Nephron (organoid): Measurements from ENCODE around the gene CNDP1.

Source experiments
- H3K27ac Mint-ChIP-seq, 3 experiments: 2 replicates each; pipeline ENCODE4 v1.8.0; 2020; ENCODE audit warnings: mixed read lengths in 3 of 3, mild to moderate bottlenecking in 2 of 3, moderate library complexity in 1 of 3
- H3K27me3 Mint-ChIP-seq: 2 replicates; pipeline ENCODE4 v1.8.0; 2021; ENCODE audit warnings: low read depth, mild to moderate bottlenecking, moderate library complexity, mixed read lengths
- H3K36me3 Mint-ChIP-seq: 2 replicates; pipeline ENCODE4 v1.8.0; 2020; ENCODE audit warnings: low read depth, mixed read lengths
- H3K4me1 Mint-ChIP-seq: 2 replicates; pipeline ENCODE4 v1.8.0; 2020; ENCODE audit warnings: mixed read lengths
- H3K4me3 Mint-ChIP-seq, 3 experiments: 2 replicates each; pipeline ENCODE4 v1.8.0; 2020; ENCODE audit warnings: mild to moderate bottlenecking in 3 of 3, mixed read lengths in 3 of 3, moderate library complexity in 2 of 3
- H3K9me3 Mint-ChIP-seq: 2 replicates; pipeline ENCODE4 v1.8.0; 2020; ENCODE audit warnings: mixed read lengths
- TF ChIP-seq, protein P1 (sequence below), 3 experiments: fragments of 200-600 bp; sonication (generic); IDR thresholded peaks; one replicate each; pipeline ENCODE4 v1.5.0; 2021; ENCODE audit warnings: antibody characterized with exemption in 3 of 3; ENCODE audit not compliant: unreplicated experiment in 3 of 3

The CNDP1 gene

GRCh38 chr18:74632856-74633255 lies 98.6 kb downstream of the CNDP1 start:
- Mint-ChIP-seq H3K4me1 (peaks cover 4% of the 10 kb centered on the region), H3K36me3 (peaks cover 48% of the 10 kb centered on the region), H3K9me3 (no peaks in the 10 kb centered on the region), H3K27me3 (no peaks in the 10 kb centered on the region), H3K27ac (no peak overlapping the region), H3K4me3 (no peak overlapping the region)
- TF ChIP-seq, protein P1, sequence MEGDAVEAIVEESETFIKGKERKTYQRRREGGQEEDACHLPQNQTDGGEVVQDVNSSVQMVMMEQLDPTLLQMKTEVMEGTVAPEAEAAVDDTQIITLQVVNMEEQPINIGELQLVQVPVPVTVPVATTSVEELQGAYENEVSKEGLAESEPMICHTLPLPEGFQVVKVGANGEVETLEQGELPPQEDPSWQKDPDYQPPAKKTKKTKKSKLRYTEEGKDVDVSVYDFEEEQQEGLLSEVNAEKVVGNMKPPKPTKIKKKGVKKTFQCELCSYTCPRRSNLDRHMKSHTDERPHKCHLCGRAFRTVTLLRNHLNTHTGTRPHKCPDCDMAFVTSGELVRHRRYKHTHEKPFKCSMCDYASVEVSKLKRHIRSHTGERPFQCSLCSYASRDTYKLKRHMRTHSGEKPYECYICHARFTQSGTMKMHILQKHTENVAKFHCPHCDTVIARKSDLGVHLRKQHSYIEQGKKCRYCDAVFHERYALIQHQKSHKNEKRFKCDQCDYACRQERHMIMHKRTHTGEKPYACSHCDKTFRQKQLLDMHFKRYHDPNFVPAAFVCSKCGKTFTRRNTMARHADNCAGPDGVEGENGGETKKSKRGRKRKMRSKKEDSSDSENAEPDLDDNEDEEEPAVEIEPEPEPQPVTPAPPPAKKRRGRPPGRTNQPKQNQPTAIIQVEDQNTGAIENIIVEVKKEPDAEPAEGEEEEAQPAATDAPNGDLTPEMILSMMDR (IDR thresholded peaks at IDR 0.05; ENCODE audit: unreplicated experiment in 3 of 3), result no peak

DNA sequence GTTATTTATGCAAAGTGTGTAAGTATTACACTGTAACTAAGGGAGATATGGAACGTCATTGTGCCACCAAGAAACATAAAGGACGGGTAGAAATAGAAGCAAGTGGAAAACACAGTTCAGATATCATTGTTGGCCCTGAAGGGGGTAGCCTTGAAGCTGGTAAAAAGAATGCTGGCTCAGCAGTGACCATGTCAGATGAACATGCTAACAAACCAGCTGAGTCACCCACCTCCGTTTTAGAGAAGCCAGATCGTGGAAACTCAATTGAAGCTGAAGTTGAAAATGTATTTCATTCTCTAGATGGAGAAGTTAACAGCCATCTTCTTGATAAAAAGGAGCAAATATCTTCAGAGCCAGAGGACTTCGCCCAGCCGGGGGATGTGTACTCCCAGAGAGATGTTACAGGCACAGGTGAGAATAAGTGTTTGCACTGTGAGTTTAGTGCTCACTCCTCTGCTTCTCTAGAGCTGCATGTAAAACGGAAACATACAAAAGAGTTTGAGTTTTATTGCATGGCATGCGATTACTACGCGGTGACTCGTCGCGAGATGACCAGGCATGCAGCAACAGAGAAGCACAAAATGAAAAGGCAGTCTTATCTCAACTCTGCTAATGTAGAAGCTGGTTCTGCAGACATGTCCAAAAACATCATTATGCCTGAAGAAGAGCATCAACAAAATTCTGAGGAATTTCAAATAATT lies 99.5 kb downstream of the CNDP1 start:
- Mint-ChIP-seq H3K9me3 (no peaks in the 10 kb centered on the region), H3K27ac (no peak overlapping the region), H3K4me1 (peaks cover 4% of the 10 kb centered on the region), H3K4me3 (no peak overlapping the region), H3K36me3 (peaks cover 48% of the 10 kb centered on the region), H3K27me3 (no peaks in the 10 kb centered on the region)
- TF ChIP-seq, protein P1 (IDR thresholded peaks at IDR 0.05; ENCODE audit: unreplicated experiment in 3 of 3), result no peak

DNA sequence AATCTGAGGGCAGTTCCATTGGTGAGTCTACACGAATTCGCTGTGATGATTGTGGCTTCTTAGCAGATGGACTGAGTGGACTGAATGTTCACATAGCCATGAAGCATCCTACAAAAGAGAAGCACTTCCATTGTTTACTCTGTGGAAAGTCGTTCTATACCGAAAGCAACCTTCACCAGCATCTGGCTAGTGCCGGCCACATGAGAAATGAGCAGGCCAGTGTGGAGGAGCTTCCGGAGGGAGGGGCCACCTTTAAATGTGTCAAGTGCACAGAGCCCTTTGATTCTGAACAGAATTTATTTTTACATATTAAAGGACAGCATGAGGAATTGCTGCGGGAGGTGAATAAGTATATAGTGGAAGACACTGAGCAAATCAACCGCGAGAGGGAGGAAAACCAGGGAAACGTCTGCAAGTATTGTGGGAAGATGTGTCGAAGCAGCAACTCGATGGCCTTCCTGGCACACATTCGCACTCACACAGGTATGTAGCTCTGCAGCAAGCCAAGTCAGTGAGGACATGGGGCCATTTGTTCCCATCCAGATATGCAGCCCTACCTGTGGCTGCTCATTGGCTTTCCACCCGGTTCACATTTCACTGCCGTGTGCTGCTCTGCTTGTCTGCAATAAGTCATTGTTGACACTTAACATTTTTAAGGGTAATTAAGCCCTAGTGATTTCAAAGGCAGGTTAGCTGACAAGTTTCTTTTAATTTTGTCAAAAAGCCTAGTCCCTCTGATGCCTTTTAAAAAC lies 101.1 kb downstream of the CNDP1 start:
- Mint-ChIP-seq H3K27me3 (no peaks in the 10 kb centered on the region), H3K4me1 (peaks cover 4% of the 10 kb centered on the region), H3K4me3 (no peak overlapping the region), H3K27ac (no peak overlapping the region), H3K36me3 (peaks cover 48% of the 10 kb centered on the region), H3K9me3 (no peaks in the 10 kb centered on the region)
- TF ChIP-seq, protein P1 (IDR thresholded peaks at IDR 0.05; ENCODE audit: unreplicated experiment in 3 of 3), result no peak
